Dedifferentiated amniotic fluid mesenchymal stem cell (primary cell): Measurements from ENCODE around the gene ATP11A.
A peak's percentile ranks its signal among the peaks of the same experiment; 100 is the strongest.
"Not testable (repeated sequence)": the region's sequence is repeated elsewhere in the genome, so short reads cannot be mapped to it uniquely, and the experiment has no call there.

ENCODE experiments used
- DNase-seq: peaks from one replicate; pipeline ENCODE4 v3.0.0-alpha.2; 2016; ENCODE audit errors: extremely low spot score

Gene ATP11A

DNA sequence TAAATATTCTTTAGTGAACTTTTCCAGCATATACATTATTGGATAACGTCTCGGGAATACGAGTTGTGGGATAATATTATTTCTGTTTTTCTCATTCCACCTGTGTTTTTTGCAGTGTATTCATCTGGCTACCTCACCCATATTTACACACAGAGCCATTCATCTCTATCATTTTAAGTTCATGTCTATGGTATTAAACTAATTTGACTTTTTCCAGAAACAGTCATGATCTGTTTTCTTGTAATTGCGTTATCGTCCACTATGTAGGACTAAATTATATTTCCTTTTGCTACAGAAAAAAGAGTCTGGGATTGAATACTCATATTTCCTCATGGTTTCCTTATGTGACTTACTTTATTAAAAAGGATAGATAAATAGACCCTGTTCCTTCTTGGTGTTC, 2.7 kb downstream of the ATP11A start:
- DNase-seq: no peak

DNA sequence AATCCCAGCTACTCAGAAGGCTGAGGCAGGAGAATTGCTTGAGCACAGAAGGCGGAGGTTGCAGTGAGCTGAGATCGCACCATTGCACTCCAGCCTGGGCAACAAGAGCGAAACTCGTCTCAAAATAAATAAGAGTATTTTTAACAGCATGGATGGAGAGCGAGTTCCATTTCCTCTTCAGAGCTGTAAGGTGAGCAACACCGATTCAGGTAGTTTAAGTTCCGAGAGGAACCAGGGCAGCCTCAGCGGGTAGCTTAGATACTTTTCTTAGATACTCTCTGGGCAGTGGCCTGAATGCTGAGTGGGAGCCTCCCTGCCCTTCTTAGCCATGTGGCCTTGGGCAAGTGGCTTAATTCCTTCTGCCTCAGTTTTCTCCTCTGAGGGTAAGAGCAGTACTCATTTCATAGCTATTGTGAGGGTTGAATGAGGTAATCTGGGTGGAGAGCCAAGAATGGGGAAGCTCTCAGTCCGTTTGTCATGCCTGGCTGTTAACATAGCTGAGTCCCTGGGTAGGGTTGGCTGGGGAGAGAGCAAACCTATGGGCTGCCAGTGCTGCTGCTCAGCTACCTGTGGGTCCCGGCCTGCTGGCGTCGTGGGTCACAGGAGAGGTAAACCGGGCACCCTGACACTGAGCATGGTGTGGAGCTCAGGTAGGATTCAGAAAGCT, 4.1 kb downstream of the ATP11A start:
- peak; percentile 77 for DNase-seq

DNA sequence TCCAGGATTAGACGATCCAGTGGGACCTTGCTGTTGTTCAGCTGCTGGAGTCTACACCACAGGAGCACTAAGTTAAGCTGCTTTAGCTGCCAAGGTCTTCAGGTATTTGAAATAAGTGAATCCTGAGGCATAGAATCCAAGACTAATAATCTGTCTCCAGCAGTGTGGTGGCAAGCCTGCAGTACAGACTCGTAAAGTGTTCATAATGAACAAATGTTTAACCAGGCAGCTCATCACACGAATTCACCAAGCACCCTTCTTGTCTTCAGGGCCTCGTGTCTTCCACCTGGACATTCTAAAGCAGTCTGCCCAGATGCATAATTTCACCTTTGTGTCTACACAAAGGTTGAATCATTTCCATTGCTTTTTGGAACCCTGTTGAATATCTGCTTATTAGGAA, 5.3 kb downstream of the ATP11A start:
- DNase-seq: no peak

DNA sequence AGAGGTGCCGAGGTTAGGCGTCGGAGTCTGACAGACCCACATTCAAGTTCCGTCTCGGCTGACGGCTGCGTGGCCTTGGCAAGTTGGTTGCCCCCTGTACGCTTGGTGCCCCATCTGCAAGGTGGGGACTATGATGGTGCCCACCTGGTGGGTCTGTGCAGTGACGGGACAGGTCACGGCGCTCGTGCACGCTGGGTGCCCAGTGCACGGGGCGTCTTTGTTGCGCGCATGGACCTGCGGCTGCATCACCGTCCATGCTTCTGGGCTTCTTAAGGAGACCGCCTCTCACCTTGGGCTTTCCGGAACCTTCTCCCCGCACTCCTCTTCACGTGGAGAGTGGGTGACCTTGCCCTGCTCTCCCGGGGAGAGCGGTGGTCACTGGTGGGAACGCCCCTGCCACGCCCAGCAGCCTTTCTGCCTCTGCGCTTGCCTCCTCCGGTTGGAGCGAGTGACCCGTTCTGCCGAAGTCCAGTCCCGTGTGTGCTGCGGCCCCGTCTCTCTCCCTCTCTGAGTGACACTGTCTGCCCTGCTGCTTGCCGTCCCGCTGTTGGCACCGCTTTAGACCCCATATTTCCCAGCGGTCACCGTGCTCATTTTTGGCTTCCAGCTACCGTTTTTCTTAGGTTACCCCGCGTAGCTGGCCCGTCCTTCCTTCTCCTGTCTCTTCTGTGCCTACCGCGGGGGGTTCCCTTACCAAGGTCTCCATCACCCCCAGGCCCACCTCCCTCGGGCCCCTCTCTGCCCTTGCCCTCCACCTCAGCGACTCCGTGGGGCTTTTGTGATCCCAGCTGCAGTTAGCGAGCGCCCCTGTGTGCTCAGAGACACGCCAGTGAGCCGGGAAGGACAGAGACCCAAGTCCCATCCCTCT, 6.4 kb downstream of the ATP11A start:
- DNase-seq: no peak

DNA sequence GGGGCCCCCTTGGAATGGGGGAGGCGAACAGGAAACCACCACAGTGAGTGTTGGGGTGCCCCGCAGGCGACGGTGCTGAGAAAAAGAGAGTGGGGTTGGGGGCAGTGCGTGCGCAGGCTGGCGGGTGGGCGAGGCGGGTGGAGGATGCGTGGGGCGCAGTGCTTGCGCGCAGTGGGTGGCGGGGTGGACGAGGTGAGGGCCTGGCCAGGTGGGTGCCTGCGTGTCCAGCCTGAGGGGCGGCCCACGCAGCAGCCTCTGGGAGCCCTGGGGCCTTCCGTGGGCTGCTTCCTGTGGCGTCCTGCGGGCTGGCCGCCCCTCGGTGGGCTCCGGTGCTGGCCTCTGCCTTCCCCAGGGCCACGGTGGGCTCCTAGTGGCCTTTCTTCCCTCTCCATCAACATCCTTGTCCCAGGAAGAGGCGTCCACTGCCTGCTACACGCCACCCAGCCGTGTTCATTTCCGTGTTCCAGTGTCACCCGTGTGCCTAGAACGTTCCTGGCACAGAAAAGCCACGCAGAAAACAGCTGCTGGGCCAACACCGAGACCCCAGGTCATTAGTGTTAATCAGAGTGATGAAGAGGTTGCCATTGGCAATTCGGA, 7.1 kb downstream of the ATP11A start:
- no peak for DNase-seq

DNA sequence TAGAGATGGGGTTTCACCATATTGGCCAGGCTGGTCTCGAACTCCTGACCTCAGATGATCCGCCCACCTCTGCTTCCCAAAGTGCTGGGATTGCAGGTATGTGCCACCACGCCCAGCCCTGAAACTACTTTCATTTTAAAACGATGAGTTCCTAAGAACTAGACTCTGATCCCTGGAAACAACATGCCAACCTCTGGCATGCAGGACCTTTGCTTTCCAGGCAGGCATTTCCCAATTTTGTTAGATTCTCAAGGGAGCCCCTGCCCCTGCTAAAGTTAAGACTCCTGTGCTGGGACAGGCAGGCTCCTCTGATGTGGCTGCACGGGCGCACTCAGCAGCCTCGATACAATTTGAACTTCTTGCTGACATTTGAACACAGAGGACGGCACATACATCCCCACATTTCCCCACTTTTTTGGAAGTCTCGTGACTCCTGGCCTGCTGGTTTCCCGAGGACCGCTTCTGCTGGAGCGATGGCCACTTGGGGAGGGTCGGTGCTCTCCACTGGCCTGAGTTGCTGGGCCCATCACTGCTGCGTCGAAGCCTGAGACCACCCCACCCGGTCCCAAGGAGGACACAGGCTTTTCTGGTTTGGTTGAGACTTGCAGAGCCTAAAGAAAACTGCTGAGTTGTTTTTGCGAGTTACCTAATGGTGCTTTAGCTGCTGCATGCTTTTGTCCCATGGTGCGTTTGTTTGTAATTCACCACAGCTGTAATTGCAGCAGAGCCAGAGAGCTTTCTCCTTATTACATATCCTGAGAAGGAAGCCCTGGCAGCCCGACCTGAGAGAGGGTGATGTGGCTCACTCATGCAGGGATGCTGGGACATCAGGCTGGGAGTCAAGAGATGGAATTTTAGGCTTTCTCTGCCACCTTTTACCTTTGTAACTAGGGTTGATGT, 8.2 kb downstream of the ATP11A start:
- no peak for DNase-seq

DNA sequence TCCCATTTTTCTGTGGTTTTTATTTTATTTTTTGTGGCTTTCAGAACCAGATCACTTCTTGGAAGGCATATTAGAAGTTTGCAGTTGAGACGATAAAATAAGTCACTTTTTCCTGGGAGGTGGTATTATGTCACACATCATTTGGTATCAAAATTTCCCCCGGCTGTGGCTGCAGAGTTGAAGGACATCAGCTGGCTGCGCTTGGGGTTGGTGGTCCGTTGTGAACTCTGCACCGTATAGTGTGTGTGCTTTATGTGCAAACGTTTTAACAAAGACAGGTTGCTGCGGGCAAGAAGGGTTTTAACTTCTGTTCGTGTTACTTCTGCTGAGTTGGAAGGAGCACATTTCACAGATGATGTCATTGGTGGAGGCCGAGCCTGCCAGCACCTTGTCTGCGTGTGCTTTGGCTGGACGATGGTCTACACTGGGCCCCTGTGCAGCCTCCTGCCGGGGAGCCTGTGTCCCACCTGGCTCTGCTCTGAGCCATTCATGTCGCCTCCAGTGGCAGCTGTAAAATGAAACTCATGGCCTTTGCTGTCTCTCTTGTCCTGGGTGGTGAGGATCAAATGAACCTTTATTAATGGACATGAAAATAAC, 9.6 kb downstream of the ATP11A start:
- no peak for DNase-seq

DNA sequence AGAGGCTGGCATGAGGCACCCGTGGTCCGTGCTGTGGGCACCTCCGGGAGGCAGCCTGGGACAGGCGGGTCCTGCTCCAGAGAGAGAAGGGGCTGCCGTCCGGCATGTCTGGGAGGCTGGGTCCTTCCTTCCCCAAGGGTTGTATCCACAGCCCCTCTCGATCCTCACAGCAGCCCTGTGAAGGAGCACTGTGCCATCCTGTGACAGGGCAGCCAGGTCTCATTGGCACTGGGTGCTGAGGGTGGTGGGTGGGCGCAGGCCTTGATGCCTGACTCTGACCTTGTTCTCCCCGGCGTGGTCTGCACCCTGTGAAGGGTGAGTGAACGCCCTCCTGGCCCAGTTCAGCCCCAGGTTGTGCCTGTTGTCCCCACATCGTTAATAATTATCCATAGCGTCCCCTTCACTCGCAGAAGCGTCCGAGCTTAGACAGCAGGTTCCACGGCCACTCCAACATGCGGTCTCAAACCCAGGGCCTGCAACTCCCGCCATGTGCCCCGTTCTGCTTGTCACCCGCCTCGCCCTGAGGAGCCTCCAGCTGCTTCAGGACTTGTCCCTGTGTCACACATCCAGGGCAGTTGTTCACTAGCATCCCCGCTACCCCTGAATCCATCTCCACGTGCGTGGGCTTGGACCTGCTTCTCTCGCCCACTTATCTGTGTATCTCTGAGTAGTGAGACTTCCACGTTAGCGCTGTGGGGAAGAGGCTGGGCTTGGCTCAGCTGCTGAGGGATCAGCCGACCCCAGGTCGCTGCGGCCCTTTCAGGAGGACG, 10.6 kb downstream of the ATP11A start:
- no peak for DNase-seq

DNA sequence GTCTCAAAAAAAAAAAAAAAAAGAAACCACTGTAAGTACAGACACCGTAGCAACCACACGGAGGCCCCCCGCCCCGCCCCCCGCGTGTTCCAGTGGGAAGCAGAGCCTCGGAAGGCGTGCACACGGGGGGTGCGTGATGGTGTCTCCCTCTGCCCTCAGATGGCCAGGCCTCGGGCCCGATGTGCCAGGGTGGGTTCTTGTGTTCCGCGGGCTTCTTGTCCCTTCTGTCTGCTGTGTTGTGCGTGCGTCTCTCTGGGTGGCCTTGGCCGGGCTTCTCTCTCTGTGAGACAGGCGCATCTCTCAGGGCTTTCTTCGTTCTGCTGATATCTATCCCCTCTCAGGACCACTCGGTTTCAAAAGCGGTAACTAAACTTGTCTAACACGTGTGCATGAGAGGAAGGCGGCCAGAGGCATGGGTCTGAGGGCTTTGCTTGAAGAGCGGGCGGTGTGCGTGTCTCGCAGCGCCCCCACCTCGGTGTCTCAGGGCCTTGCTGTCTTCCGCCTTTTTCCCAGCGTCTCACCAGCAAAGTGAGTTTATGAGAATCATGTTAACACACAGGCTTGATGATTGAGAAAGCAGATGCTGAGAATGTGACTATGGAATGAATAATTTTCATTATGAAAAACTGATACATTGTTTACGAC, 12.6 kb downstream of the ATP11A start:
- no peak for DNase-seq

DNA sequence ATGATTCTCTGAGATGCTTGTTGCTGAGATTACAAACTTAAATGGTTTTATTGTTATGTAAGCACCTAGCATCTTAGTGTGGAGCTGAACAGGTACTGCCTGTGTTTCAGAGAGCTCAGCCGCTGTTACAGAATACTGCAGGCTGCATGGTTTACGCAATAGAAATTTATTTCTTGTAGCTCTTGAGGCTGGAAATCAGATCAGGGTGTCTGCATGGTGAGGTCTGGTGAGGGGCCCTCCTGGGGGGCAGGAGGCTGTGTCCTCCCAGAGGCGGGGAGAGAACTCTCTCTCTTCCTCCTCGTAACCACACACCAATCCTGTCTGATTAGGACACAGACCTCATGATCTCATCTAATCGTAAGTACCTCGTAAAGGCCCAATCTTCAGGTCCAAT, 13.1 kb downstream of the ATP11A start:
- no peak for DNase-seq

DNA sequence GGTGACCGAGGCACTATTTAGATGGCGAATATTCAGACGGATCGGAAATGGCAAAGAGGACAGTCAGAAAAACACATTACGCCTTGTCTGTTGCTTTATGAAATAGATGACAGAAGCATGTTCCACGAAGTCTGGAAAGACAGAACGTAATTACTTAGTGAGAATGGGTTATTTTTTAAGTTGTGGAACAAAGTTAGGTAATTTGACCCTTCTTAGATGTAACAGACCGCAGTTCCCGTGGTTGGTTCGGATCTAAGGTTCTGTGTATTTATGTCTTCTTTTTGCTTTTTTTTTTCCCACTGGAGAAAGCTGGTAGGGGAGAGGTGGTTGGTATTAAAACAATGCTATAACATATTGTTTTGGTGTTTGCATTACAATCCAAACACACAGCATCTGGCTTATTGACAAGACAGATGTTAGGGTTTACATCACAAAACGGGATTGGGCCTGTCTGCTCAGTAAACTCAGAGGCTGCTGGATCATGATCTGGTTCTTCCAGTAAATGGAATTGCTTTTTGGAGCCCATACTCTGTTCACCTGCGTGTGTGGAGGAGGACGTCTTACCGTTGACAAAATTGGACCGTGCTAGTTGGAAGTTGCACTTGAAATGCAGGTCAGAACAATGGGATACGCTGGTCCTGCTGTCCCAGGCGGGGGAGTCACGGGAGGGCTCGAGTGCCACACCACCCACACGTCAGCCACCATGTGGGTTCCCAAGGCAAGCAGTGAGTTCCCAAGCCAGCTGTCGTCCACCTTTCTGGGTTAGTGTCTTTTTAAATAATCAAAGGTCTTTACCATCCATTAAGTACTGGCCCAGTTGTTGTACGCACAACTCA, 13.8 kb downstream of the ATP11A start:
- no peak for DNase-seq

DNA sequence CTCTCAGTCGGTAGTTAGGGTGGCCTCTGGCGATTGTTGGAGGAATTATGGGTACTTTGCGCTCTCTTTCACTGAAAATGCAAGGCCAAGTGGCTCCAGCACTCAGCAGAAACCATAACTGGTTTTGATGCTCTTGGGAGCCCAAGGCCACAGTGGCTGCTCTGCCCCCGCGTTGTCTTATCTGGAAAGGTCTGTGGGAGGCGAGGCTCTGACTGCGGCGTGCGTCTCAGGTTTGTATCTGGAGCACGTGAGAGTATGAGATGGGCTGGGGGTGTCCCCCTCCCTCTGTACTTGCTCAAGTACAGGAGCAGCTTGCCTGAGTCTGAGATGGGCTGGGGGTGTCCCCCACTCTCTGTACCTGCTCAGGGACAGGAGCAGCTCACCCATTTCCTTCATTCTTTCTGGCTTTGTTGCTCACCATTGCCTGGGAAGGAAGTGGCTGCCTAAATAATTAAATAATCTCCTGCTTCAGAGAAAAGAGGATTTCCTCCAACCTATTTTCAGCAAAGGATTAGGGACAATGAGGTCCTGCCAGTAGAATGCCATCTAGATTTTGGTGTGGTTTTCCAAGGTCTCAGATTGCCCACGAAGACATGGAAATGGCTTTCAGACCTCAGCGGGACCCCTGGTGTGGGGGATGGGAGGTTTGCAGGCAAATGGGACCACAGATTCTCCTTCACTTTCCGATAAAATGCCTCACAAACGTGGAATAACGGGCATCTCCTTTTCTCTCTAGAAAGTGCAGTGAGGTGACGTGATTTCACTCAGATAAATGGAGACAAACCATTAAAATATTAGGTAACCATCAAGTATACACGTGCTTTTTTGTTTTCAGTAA, 14.7 kb downstream of the ATP11A start:
- no peak for DNase-seq

DNA sequence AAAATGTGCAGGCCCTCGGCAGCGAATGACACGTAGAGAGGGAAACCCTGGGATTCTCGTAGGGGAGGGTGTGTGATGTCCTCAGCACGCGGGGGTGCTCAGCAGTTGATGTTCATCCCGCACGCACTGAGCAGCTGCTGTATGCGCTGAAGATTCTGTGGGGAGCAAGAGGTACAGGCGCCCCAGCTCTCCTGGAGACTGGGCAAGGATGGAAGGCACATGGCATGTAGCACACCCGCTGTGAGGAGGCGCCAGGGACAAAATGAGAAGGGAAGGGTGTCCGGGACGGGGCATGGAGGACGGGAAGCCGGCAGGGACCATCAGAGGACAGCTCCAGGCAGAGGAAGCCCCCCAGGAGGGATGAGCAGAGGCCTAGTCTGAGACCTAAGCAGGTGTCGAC, 15.4 kb downstream of the ATP11A start:
- no peak for DNase-seq

DNA sequence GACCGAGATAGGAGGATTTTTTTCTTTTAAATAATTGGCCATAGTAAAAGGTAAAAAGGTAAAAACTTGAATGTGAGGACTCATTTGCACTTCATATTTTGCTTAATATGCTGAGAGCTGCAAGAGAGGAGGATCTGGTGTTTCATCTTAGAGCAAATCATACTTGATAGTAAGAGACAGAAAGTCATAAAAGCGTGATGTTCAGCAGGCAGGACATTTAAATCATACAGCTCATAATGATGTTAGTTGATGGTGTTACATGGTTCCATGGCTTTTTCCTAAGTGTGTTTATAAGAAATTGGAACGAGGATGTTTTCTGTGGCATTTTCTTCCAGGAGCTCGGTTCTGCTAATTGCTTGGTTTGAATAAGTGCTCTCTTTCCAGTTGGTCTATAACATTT, 16.3 kb downstream of the ATP11A start:
- DNase-seq: no peak

DNA sequence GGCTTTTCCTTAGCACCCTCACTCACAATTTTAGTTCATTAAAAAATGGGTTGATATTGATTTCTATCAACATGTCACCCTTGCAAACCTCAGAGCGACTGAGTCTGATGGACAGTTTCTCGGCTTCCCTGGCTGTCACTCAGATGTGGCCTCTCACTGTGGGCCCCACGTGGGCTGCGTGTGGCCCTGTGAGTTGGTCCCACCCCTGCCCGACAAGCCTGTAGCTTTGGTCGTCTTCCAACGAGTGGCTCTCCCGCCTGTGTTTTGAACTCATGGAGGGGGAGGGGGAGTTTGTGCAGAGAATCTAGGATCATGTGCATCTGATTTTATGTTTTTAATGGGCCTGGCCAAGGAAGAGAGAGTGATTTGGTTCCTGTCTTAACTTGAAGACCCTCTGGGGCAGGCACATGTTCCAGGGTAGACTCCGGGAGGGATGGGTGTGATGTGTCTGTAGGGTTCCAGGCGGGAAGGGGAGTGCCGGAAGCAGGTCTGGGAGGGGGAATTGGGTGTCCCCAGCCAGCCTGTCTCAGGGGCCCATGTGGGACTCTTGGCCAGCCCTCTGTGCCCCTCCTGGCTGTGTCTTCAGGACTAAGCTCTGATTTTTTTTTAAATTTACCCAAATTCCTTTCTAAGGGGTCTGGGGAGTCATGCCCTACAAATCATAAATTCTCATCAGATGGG, 18.9 kb downstream of the ATP11A start:
- no peak for DNase-seq

DNA sequence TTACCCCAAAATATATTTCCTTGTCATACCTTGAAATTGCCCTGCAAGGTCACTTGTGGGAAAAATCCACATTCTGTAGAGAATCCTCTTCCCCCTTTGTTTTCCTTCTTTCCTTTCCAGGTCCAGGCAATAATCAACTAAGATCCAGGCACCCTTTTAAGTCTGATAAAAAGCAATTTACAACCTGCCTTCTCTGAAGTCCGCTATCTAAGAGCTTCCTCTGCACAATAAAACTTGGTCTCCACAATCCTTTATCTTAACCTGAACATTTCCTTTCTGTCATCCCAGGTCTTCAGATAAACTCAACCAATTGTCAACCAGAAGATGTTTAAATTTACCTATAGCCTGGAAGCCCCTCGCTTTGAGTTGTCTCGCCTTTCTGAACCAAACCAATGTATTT, 19.5 kb downstream of the ATP11A start:
- not testable (repeated sequence) for DNase-seq

DNA sequence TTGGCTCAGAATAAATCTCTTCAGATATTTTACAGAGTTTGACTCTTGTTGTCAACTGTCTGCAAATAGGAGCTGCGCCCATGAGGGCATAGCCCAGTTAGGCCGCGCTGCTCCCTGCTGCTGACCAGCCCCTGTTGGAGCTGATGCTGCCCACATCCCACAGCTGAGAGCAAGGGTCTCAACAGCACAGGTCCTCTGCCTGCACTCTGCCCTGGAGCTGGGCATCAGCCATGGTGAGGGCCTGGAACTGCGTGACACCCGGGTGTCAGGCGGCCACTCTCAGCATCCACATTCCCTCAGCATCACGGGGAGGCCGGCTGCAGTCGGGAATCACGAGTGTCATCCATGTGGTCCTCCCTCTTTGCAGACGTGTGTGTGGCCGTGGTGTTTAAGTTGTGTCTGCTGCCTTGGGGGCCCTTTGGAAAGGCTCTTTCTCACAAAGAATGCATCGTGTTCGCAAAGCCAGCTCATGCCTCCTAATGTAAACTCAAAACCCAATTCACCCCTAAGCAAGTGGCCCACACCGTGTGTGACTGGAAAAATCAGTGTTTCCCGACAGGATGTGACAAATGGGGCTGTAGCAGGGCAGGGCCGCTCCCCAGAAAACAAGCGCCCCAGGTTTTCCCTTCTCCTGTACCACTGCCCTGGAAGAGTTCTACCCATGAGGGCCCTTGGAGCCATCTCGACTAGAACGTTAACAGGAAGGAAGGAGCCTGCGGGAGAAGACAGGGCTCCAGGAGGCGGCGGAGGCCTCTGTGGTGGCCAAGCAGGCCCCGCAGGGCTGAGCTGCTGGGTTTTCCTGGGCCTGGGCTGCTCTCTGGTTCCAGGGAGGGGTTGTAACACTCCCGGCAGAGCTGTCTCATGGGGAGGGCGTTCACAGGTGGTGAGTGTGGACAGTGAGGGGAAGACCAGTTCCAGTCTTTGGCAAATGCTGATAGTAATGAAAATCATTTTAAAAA, 20.3 kb downstream of the ATP11A start:
- DNase-seq: no peak
